ENCODE data around the gene TNFRSF11A. TPM values are rescaled to one million over a fixed set of nuclear protein-coding genes. Genes with fewer than 3 reads are reported as not detected.

Gene TNFRSF11A
- total RNA-seq, 1 donor from 2014 or later: 89.9 TPM

DNA sequence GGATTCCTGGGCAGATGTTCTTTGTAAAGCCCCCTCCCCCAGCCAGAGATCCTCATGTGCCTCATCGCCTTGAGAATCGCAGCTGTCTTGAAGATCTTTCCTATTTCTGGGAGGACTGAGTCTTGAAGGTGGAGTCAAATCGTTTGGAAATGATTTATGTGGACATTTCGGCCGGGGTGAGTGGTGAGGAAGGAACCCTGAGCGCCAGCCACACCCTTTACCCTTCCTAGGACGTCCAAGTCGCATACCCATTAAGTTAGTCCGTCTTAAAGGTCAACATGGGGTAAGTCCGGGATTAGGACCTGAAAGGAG is 112.9 kb downstream of the TNFRSF11A start:
- Mint-ChIP-seq H3K27me3 (ENCODE audit: unreplicated experiment) (peaks cover 3% of the 10 kb centered on the region), H3K36me3 (ENCODE audit: low read depth, unreplicated experiment) (no peaks in the 10 kb centered on the region), H3K27ac (ENCODE audit: unreplicated experiment) (peak overlapping the region; percentile 80), H3K4me1 (ENCODE audit: unreplicated experiment) (peaks cover 11% of the 10 kb centered on the region), H3K9me3 (ENCODE audit: unreplicated experiment) (no peaks in the 10 kb centered on the region), H3K4me3 (ENCODE audit: unreplicated experiment) (no peak overlapping the region)
- no peak for DNase-seq (ENCODE audit: low spot score)
- TF ChIP-seq CTCF (IDR thresholded peaks at IDR 0.05; ENCODE audit: unreplicated experiment): no peak

- Mint-ChIP-seq H3K27ac (ENCODE audit: unreplicated experiment) (no peak overlapping the region), H3K27me3 (ENCODE audit: unreplicated experiment) (peaks cover 3% of the 10 kb centered on the region), H3K4me3 (ENCODE audit: unreplicated experiment) (no peak overlapping the region)
Observed at GRCh38 chr18:62438402-62438801, 113.3 kb downstream of the TNFRSF11A start.

GRCh38 chr18:62438866-62439265 is 113.8 kb downstream of the TNFRSF11A start:
- Mint-ChIP-seq H3K4me3 (ENCODE audit: unreplicated experiment) (no peak overlapping the region), H3K9me3 (ENCODE audit: unreplicated experiment) (no peaks in the 10 kb centered on the region), H3K36me3 (ENCODE audit: low read depth, unreplicated experiment) (no peaks in the 10 kb centered on the region), H3K27me3 (ENCODE audit: unreplicated experiment) (peaks cover 1% of the 10 kb centered on the region), H3K27ac (ENCODE audit: unreplicated experiment) (no peak overlapping the region), H3K4me1 (ENCODE audit: unreplicated experiment) (peaks cover 11% of the 10 kb centered on the region)
- no peak for DNase-seq (ENCODE audit: low spot score)
- no peak for TF ChIP-seq CTCF (IDR thresholded peaks at IDR 0.05; ENCODE audit: unreplicated experiment)

More at GRCh38 chr18:62438402-62438801, 113.3 kb downstream of the TNFRSF11A start:
- no peak for TF ChIP-seq CTCF (IDR thresholded peaks at IDR 0.05; ENCODE audit: unreplicated experiment)
- Mint-ChIP-seq H3K9me3 (ENCODE audit: unreplicated experiment) (no peaks in the 10 kb centered on the region), H3K36me3 (ENCODE audit: low read depth, unreplicated experiment) (no peaks in the 10 kb centered on the region), H3K4me1 (ENCODE audit: unreplicated experiment) (peaks cover 11% of the 10 kb centered on the region)
- no peak for DNase-seq (ENCODE audit: low spot score)

Other genes with a start within 250 kb of the TNFRSF11A start
- gene PIGN, start 138.3 kb upstream of the TNFRSF11A start, total RNA-seq (ENCODE audit: unreplicated experiment): 23.0 TPM
- gene RELCH, start 138.1 kb upstream of the TNFRSF11A start, total RNA-seq (ENCODE audit: unreplicated experiment): 27.3 TPM
- 21.0 TPM for gene ZCCHC2, start 197.7 kb downstream of the TNFRSF11A start, total RNA-seq (ENCODE audit: unreplicated experiment)

Measured in endothelial cell (in vitro differentiated cells).